GM21390 (cell line): ENCODE measurements around the gene ASB18.

Experiments used
- ATAC-seq: cut with Tn5 transposase; IDR thresholded peaks from one replicate; pipeline ENCODE4 v1.9.1; 2021; ENCODE audit not compliant: unreplicated experiment

ASB18 gene

GRCh38 chr2:236244256-236244655 is 19.9 kb downstream of the ASB18 start:
- ATAC-seq: no peak

- ATAC-seq: no peak
These were observed 22.1 kb downstream of the ASB18 start for GRCh38 chr2:236242057-236242495.

- ATAC-seq: no peak
These were observed 22.8 kb downstream of the ASB18 start for GRCh38 chr2:236241181-236242056.

GRCh38 chr2:236240228-236240990 is 23.8 kb downstream of the ASB18 start:
- ATAC-seq: no peak

GRCh38 chr2:236239276-236240065 is 24.7 kb downstream of the ASB18 start:
- no peak for ATAC-seq

- ATAC-seq: no peak
These were observed 25.5 kb downstream of the ASB18 start for GRCh38 chr2:236238751-236239150.

- ATAC-seq: no peak
These were observed 26.6 kb downstream of the ASB18 start for GRCh38 chr2:236237468-236238190.

GRCh38 chr2:236236559-236237452 is 27.4 kb downstream of the ASB18 start:
- no peak for ATAC-seq

- no peak for ATAC-seq
These were observed 35.0 kb downstream of the ASB18 start for GRCh38 chr2:236229186-236229585.

GRCh38 chr2:236223675-236224074 is 40.5 kb downstream of the ASB18 start:
- ATAC-seq: no peak

- no peak for ATAC-seq
These were observed 42.4 kb downstream of the ASB18 start for GRCh38 chr2:236221798-236222197.

GRCh38 chr2:236219411-236219810 is 44.8 kb downstream of the ASB18 start:
- no peak for ATAC-seq

- ATAC-seq: no peak
These were observed 46.3 kb downstream of the ASB18 start for GRCh38 chr2:236217926-236218325.

GRCh38 chr2:236216711-236217110 is 47.5 kb downstream of the ASB18 start:
- ATAC-seq: no peak

- ATAC-seq: no peak
These were observed 48.4 kb downstream of the ASB18 start for GRCh38 chr2:236215761-236216333.

GRCh38 chr2:236215196-236215595 is 49.0 kb downstream of the ASB18 start:
- ATAC-seq: no peak

GRCh38 chr2:236214376-236214995 is 49.7 kb downstream of the ASB18 start:
- ATAC-seq: no peak

- no peak for ATAC-seq
These were observed 52.9 kb downstream of the ASB18 start for GRCh38 chr2:236211296-236211695.

GRCh38 chr2:236210536-236210935 is 53.7 kb downstream of the ASB18 start:
- no peak for ATAC-seq
